NT2/D1 (cell line): ENCODE results near the gene FOXI1.

Source experiments
- YY1 ChIP-seq: IDR thresholded peaks from 2 replicates; pipeline ENCODE4 v1.6.1; 2011; ENCODE audit not compliant: insufficient read length, insufficient read depth
- ZNF274 ChIP-seq: IDR thresholded peaks from 2 replicates; pipeline ENCODE4 v1.6.1; 2011; ENCODE audit warnings: mild to moderate bottlenecking, low read depth, low read length

- TF ChIP-seq YY1 (no peak), ZNF274 (no peak)
These were observed 7.8 kb downstream of the FOXI1 start for GRCh38 chr5:170113522-170113900.
